Calu3 (cell line): Measurements from ENCODE around the gene NUB1. TPM values are rescaled to one million over a fixed set of nuclear protein-coding genes. Genes with fewer than 3 reads are reported as not detected.
A peak's percentile ranks its signal among the peaks of the same experiment; 100 is the strongest.

Source experiments
- BruUV-seq: library from RNA; stranded (reverse); fragments of 400-500 nt; replicated peaks from 2 replicates; lab custom pipeline; 2021; lab: Mats Ljungman, UMichigan
- CTCF ChIA-PET: fragments of 300-600 bp; sonication (Branson Sonifier 250); formaldehyde crosslinking; loops from one replicate; lab custom pipeline; 2022; ENCODE audit warnings: antibody characterized with exemption; lab: Charles Lee
- DNase-seq: peaks from one replicate; pipeline ENCODE4 v3.0.0; 2022
- H3K27ac Mint-ChIP-seq: one replicate; pipeline ENCODE4 v1.8.0; 2022; ENCODE audit warnings: mixed read lengths; ENCODE audit not compliant: unreplicated experiment
- H3K27me3 Mint-ChIP-seq: one replicate; pipeline ENCODE4 v1.8.0; 2022; ENCODE audit warnings: mixed read lengths; ENCODE audit not compliant: unreplicated experiment
- H3K36me3 Mint-ChIP-seq: one replicate; pipeline ENCODE4 v1.8.0; 2022; ENCODE audit warnings: mild to moderate bottlenecking, moderate library complexity, mixed read lengths; ENCODE audit not compliant: insufficient read depth, unreplicated experiment
- H3K4me1 Mint-ChIP-seq: one replicate; pipeline ENCODE4 v1.8.0; 2022; ENCODE audit warnings: mild to moderate bottlenecking, low read depth, mixed read lengths; ENCODE audit not compliant: unreplicated experiment
- H3K4me3 Mint-ChIP-seq: one replicate; pipeline ENCODE4 v1.8.0; 2022; ENCODE audit warnings: mild to moderate bottlenecking, low read depth, moderate library complexity, mixed read lengths; ENCODE audit not compliant: unreplicated experiment
- H3K9me3 Mint-ChIP-seq: one replicate; pipeline ENCODE4 v1.8.0; 2022; ENCODE audit warnings: low read depth, mixed read lengths; ENCODE audit not compliant: unreplicated experiment
- intact Hi-C: fragments of 100-400 bp; cut with micrococcal nuclease; formaldehyde crosslinking; loops from one replicate; pipeline ENCODE4 v1.10.0; 2022; ENCODE audit not compliant: unreplicated experiment
- total RNA-seq: library from RNA; stranded (reverse); gene quantifications from 2 replicates; pipeline ENCODE4 v1.2.3, GENCODE V29; 2022
- TF ChIP-seq, protein P1 (sequence below): fragments of 200-600 bp; IDR thresholded peaks from one replicate; pipeline ENCODE4 v1.8.0; 2022; ENCODE audit warnings: antibody characterized with exemption; ENCODE audit not compliant: unreplicated experiment

NUB1 gene
- total RNA-seq, 1 experiment from 2014 or later, result 56.2 TPM

DNA sequence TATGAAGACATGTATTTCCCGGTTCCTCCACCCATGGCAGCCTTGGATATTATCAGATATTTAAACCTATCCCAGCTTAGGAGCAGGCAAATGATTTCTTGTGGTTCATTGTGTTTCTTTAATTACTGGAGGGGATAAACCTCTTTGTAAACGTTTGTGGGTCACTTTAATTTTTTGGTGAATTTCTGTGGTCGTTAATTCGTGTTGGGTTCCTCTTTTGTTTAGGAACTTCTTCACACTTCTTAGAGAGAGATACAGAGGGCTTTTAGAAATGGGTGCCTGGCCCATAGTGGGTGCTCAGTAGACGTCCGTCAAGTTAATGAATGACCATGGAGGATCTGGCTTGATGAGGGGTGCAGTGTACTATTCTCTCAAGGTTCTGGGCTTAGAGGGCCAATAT is 27.2 kb upstream of the NUB1 start:
- no peak for DNase-seq
- TF ChIP-seq, protein P1, sequence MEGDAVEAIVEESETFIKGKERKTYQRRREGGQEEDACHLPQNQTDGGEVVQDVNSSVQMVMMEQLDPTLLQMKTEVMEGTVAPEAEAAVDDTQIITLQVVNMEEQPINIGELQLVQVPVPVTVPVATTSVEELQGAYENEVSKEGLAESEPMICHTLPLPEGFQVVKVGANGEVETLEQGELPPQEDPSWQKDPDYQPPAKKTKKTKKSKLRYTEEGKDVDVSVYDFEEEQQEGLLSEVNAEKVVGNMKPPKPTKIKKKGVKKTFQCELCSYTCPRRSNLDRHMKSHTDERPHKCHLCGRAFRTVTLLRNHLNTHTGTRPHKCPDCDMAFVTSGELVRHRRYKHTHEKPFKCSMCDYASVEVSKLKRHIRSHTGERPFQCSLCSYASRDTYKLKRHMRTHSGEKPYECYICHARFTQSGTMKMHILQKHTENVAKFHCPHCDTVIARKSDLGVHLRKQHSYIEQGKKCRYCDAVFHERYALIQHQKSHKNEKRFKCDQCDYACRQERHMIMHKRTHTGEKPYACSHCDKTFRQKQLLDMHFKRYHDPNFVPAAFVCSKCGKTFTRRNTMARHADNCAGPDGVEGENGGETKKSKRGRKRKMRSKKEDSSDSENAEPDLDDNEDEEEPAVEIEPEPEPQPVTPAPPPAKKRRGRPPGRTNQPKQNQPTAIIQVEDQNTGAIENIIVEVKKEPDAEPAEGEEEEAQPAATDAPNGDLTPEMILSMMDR, result no peak
- Mint-ChIP-seq H3K4me3 (no peak overlapping the region), H3K9me3 (peaks cover 12% of the 10 kb centered on the region), H3K27me3 (peaks cover 14% of the 10 kb centered on the region), H3K36me3 (no peaks in the 10 kb centered on the region), H3K4me1 (no peaks in the 10 kb centered on the region), H3K27ac (no peak overlapping the region)
- intact Hi-C loops, result no loop called here
- BruUV-seq, result no TSS peak
- CTCF ChIA-PET, result interaction anchor here (0.7 to 1.4 kb wide), 2 partner anchors 27 to 91 kb away, joined by 3 to 7 read pairs; partner anchors contain the start of gene NUB1

DNA sequence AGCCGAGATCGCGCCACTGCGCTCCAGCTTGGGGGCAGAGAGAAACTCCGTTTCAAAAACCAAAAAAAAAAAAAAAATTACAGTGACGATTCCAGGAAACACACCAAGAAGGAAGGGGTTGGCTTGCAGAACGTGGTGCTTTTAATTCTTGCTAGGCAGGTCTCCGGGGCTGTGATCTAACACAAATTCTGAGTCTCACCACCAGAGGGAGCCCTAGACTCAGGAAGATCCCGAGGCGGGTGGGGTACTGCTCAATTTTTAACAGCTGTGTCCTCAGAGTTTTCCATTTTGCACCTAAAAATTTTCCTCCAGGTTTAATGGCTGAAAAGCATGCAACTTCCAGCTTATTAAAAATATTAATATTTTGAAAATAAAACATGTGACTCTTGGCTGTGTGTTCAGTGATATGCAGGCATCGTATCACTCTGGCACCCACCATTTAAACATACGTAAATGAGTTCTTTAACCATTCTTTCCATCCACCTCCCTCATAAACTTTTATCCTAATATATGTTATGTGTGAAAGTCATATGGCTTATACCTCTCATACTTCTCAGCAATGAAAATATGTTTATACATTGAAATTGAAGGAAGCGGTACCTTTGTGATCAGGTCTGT is 26.5 kb upstream of the NUB1 start:
- Mint-ChIP-seq H3K27ac (no peak overlapping the region), H3K9me3 (peaks cover 13% of the 10 kb centered on the region), H3K36me3 (no peaks in the 10 kb centered on the region), H3K27me3 (peaks cover 16% of the 10 kb centered on the region), H3K4me3 (no peak overlapping the region), H3K4me1 (no peaks in the 10 kb centered on the region)
- BruUV-seq, result no TSS peak
- intact Hi-C loops, result loop anchor here (1.0 kb wide), 2 partner anchors 35 to 133 kb away; no protein-coding TSS in a partner anchor
- CTCF ChIA-PET, result interaction anchor here (0.6 to 1.4 kb wide), 8 partner anchors 11 to 207 kb away, joined by 3 to 7 read pairs (median 3); partner anchors contain the start of gene NUB1
- TF ChIP-seq, protein P1, result peak; percentile 75
- peak; percentile 85 for DNase-seq

DNA sequence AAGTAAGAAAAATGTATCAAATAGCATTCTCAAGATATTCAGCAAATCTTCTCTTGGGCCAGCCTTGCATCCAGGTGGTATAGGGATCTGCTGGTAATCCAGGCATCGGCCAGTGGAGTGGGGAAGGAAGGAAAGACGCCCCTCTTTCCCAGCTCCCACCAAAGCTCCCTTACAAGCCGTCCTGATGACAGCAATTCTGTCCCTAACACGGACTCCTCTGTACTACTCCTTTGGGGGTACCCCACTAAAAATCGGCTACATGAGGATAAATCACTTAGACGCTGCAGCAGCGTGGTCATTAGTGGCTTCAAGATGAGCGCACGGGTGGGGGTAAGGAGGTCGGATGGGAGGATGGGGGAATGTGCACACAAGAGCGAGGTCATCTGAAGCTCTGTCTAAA is 24.7 kb upstream of the NUB1 start:
- H3K4me1 Mint-ChIP-seq, result no peaks in the 10 kb centered on the region
- peaks cover 17% of the 10 kb centered on the region for H3K27me3 Mint-ChIP-seq
- BruUV-seq, result no TSS peak
- DNase-seq, result no peak
- no peak overlapping the region for H3K4me3 Mint-ChIP-seq
- TF ChIP-seq, protein P1, result no peak
- intact Hi-C loops, result no loop called here
- CTCF ChIA-PET, result interaction anchor here (0.6 kb wide), 1 partner anchor 49 kb away, joined by 3 read pairs; no protein-coding TSS in a partner anchor
- no peaks in the 10 kb centered on the region for H3K36me3 Mint-ChIP-seq
- no peak overlapping the region for H3K27ac Mint-ChIP-seq
- peaks cover 13% of the 10 kb centered on the region for H3K9me3 Mint-ChIP-seq

DNA sequence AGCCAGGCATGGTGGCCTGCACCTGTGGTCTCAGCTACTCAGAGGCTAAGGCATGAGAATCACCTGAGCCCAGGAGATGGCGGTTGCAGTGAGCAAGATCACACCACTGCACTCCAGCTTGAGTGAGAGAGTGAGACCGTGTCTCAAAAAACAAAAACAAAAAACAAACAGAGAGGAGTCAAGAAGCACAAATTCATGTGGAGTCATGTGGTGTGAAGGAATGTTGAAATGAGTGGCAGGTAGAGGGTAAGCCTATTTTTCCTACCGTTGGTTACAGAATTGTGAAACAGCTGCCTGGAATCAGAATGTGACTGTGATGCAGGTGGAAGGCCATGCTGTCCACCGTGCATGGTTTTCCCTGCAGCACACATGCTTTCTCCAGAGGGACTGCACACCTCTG is 23.7 kb upstream of the NUB1 start:
- Mint-ChIP-seq H3K4me3 (no peak overlapping the region), H3K4me1 (no peaks in the 10 kb centered on the region), H3K9me3 (peaks cover 13% of the 10 kb centered on the region), H3K27ac (no peak overlapping the region), H3K27me3 (peaks cover 27% of the 10 kb centered on the region), H3K36me3 (no peaks in the 10 kb centered on the region)
- intact Hi-C loops, result no loop called here
- CTCF ChIA-PET, result interaction anchor here (1.2 kb wide), 1 partner anchor 23 kb away, joined by 4 read pairs; the partner anchor contains the start of gene NUB1
- no TSS peak for BruUV-seq
- TF ChIP-seq, protein P1, result no peak
- DNase-seq, result no peak
